ENCODE data around the gene MEF2D. TPM values are rescaled to one million over a fixed set of nuclear protein-coding genes. Genes with fewer than 3 reads are reported as not detected.

Gene MEF2D
- total and polyA plus RNA-seq, 8 donors, result 7.7 to 136 (median 18.8) TPM

DNA sequence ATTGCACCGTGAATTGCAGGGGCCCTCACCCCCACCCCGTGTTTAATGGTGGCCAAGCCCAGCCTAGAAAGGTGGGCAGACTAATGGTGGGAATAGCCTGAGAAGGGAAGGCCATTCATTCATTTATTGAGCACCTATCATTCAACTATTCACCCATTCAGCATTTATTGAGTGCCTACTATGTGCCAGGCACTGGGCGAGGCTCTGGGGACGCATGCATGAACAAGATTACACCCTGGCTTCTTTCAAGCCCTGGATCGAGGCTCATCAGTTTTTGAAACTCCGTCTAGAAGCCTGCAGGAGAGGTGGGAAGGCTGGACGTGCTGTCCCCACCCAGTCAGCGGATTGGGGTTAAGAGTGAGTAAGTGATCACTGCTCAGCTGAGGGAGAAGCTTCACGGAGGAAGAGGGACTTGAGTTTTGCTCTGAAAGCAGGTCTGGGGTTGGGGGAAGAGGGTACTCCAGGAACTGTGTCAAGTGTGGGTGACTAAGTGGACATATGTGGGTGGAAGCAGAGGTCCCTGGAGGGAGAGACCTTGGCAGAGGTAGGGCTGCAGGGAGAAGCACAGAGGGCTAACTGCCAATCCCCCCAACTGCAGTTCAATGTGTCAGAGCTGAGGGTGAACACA, 35.6 kb downstream of the MEF2D start:
- Histone ChIP-seq H3K36me3 (peaks cover 43 to 53% (median 49%) of the 10 kb centered on the region in 4 donors), H3K4me3 (no peak overlapping the region), H3K9me3 (no peaks in the 10 kb centered on the region), H3K4me1 (peaks cover 38 to 88% (median 71%) of the 10 kb centered on the region in 4 donors), H3K27me3 (no peaks in the 10 kb centered on the region), H3K27ac (peak overlapping the region; percentile 40 to 97 (median 60))
- DNase-seq, result no peak
- intact Hi-C loops (cut with DNase I; ENCODE audit: low total_unique reads), result loop anchor here (10.0 kb wide), 1 partner anchor 140 kb away; the partner anchor contains the start of gene GPATCH4
- 67 to 82% (median 78%) methylated on average over 9 of the region's 9 CpGs for WGBS, 5 donors
- TF ChIP-seq POLR2AphosphoS5 (IDR thresholded peaks at IDR 0.05) (no peak), POLR2A (IDR thresholded peaks at IDR 0.05) (no peak), EP300 (IDR thresholded peaks at IDR 0.05) (no peak)
- TF ChIP-seq, protein P1, sequence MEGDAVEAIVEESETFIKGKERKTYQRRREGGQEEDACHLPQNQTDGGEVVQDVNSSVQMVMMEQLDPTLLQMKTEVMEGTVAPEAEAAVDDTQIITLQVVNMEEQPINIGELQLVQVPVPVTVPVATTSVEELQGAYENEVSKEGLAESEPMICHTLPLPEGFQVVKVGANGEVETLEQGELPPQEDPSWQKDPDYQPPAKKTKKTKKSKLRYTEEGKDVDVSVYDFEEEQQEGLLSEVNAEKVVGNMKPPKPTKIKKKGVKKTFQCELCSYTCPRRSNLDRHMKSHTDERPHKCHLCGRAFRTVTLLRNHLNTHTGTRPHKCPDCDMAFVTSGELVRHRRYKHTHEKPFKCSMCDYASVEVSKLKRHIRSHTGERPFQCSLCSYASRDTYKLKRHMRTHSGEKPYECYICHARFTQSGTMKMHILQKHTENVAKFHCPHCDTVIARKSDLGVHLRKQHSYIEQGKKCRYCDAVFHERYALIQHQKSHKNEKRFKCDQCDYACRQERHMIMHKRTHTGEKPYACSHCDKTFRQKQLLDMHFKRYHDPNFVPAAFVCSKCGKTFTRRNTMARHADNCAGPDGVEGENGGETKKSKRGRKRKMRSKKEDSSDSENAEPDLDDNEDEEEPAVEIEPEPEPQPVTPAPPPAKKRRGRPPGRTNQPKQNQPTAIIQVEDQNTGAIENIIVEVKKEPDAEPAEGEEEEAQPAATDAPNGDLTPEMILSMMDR (IDR thresholded peaks at IDR 0.05), result no peak

DNA sequence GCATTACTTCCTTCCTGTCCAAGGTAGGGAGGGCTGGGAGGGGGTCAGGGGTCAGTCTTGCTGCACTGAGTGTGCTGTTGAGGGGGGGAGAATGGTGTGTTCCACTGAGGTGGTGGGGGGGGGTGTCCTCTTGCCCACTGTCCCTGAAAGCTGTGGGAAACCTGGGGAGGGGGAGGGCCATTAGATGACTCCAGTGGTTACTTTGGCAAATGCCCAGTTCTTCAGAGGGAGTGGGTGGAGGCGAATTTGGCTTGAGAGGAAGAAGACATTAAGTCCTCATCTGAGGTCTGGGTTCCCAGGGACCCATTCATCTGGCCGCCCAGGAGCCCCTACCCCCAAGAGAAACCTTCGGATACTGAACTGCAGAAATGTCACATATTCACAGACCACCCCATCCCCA, 36.2 kb downstream of the MEF2D start:
- Histone ChIP-seq H3K4me3 (no peak overlapping the region), H3K4me1 (peaks cover 38 to 83% (median 68%) of the 10 kb centered on the region in 4 donors), H3K36me3 (peaks cover 38 to 47% (median 43%) of the 10 kb centered on the region in 4 donors), H3K9me3 (no peaks in the 10 kb centered on the region), H3K27ac (peak overlapping the region; percentile 40 to 97 (median 60)), H3K27me3 (no peaks in the 10 kb centered on the region)
- no peak for TF ChIP-seq EP300 (IDR thresholded peaks at IDR 0.05)
- no peak for TF ChIP-seq POLR2A (IDR thresholded peaks at IDR 0.05)
- no peak for TF ChIP-seq POLR2AphosphoS5 (IDR thresholded peaks at IDR 0.05)
- TF ChIP-seq, protein P1 (IDR thresholded peaks at IDR 0.05), result no peak
- 39 to 69% (median 57%) methylated on average over 3 of the region's 3 CpGs for WGBS, 5 donors
- intact Hi-C loops (cut with DNase I; ENCODE audit: low total_unique reads), result loop anchor here (10.0 kb wide), 1 partner anchor 140 kb away; the partner anchor contains the start of gene GPATCH4
- DNase-seq, result no peak

DNA sequence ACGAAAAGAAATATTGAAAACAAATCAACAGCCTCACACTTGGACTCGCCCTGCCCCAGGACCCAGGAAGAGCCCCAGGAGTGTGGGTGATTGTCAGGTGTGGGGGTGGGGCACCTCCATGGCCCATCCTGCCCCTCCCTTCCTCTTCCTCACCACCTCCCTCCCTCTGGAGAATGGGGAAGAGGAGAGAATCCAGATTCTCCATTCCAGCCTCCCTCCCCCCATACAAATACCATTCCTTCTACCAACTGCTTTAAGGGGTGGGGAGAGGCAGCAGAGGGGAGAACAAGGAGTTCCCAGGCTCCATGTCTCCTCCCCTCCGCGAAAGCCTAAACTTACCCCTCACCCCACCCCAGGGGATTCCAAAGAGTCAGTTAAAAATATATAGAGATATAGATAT, 36.7 kb downstream of the MEF2D start:
- peak overlapping the region; percentile 44 to 97 (median 60) for H3K27ac ChIP-seq
- peaks cover 38 to 79% (median 65%) of the 10 kb centered on the region in 4 donors for H3K4me1 ChIP-seq
- 66 to 77% (median 75%) methylated on average over 4 of the region's 4 CpGs for WGBS, 5 donors
- H3K36me3 ChIP-seq, result peaks cover 33 to 43% (median 39%) of the 10 kb centered on the region in 4 donors
- no peak overlapping the region for H3K4me3 ChIP-seq
- H3K27me3 ChIP-seq, result no peaks in the 10 kb centered on the region
- intact Hi-C loops (cut with DNase I; ENCODE audit: low total_unique reads), result loop anchor here (10.0 kb wide), 1 partner anchor 141 kb away; the partner anchor contains the start of gene GPATCH4
- no peaks in the 10 kb centered on the region for H3K9me3 ChIP-seq
- TF ChIP-seq POLR2AphosphoS5 (IDR thresholded peaks at IDR 0.05) (peak in 2 of 3 donors; percentile 32 to 72), POLR2A (IDR thresholded peaks at IDR 0.05) (no peak), EP300 (IDR thresholded peaks at IDR 0.05) (peak; percentile 55)
- TF ChIP-seq, protein P1 (IDR thresholded peaks at IDR 0.05), result no peak
- no peak for DNase-seq

DNA sequence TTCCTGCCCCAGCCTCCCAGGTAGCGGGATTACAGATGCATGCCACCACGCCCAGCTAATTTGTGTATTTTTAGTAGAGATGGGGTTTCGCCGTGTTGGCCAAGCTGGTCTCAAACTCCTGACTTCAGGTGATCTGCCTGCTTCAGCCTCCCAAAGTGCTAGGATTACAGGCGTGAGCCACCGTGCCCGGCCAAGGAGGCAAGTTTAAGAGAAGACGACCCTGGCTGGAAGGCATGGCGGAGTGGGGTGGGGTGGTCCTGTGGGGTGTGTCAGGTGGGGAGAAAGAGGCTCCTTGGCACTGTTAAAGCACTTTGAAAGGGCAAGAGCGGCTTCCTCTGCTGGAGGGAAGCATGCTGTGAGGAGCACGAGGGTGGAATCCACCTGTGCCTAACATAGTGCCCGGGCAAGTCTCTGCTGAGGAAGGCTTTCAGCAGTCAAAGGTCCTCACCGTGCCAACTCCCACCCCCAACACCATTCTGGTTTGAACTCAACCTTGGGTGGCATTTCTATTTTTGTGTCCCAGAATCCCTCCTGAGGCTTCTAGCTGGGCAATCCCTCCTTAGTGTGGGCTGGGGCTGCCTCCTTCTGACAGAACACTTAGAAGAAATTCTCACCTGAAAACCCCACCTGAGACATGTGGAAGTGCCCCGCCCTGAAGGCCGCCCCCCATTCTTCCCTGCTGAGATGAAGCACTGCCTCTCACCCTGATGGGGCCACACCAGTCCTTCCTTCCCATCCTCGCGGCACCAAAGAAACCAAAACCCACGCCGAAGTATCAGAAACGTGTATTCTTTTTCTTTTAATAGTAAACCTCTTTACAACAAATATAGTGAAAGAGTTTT, 37.4 kb downstream of the MEF2D start:
- Histone ChIP-seq H3K4me1 (peaks cover 38 to 77% (median 62%) of the 10 kb centered on the region in 4 donors), H3K36me3 (peaks cover 26 to 36% (median 32%) of the 10 kb centered on the region in 4 donors), H3K4me3 (no peak overlapping the region), H3K9me3 (no peaks in the 10 kb centered on the region), H3K27ac (peak overlapping the region; percentile 42 to 97 (median 60)), H3K27me3 (no peaks in the 10 kb centered on the region)
- WGBS, 5 donors, result 81 to 89% (median 86%) methylated on average over 19 to 20 of the region's 20 CpGs
- TF ChIP-seq, protein P1 (IDR thresholded peaks at IDR 0.05), result no peak
- intact Hi-C loops (cut with DNase I; ENCODE audit: low total_unique reads), result loop anchor here (10.0 kb wide), 1 partner anchor 142 kb away; the partner anchor contains the start of gene GPATCH4
- no peak for DNase-seq

Measured in stomach (tissue), 9 donors.